Astrocyte (in vitro differentiated cells and primary cell): Measurements from ENCODE around the gene INPP5F.

Experiments
- EZH2 ChIP-seq: IDR thresholded peaks from 2 replicates; pipeline ENCODE4 v1.6.1; 2012; ENCODE audit warnings: mild to moderate bottlenecking, low read length, inconsistent platforms; ENCODE audit not compliant: insufficient read depth
- TF ChIP-seq, protein P1 (sequence below): IDR thresholded peaks from 2 replicates; pipeline ENCODE4 v1.5.1; 2011; ENCODE audit warnings: low read depth, mild to moderate bottlenecking, inconsistent platforms, low read length, moderate library complexity; ENCODE audit not compliant: insufficient read depth

DNA sequence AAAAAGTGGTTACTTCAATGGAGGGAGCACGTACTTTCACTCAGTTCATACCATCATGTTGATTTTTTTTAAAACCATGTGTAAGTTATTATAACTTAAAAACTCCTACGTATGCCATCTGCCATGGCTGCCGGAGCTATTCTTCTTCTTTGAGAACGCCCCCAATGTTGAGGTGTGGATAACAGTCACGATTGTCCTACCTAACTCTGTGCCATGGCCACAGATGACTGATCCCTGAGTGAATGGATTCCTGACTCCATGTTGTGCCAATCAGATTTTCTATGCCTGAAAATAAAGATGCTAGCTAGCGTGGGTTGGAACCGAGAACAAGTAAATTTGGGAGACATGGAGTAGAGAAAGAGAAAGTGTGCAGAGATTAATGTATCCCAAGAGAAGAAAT lies 141.5 kb downstream of the INPP5F start:
- TF ChIP-seq, protein P1, sequence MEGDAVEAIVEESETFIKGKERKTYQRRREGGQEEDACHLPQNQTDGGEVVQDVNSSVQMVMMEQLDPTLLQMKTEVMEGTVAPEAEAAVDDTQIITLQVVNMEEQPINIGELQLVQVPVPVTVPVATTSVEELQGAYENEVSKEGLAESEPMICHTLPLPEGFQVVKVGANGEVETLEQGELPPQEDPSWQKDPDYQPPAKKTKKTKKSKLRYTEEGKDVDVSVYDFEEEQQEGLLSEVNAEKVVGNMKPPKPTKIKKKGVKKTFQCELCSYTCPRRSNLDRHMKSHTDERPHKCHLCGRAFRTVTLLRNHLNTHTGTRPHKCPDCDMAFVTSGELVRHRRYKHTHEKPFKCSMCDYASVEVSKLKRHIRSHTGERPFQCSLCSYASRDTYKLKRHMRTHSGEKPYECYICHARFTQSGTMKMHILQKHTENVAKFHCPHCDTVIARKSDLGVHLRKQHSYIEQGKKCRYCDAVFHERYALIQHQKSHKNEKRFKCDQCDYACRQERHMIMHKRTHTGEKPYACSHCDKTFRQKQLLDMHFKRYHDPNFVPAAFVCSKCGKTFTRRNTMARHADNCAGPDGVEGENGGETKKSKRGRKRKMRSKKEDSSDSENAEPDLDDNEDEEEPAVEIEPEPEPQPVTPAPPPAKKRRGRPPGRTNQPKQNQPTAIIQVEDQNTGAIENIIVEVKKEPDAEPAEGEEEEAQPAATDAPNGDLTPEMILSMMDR: no peak
- no peak for TF ChIP-seq EZH2
